Stimulated activated CD4-positive, alpha-beta T cell treated with anti-CD3 and anti-CD28 coated beads, Interleukin-1b, Interleukin-23, amount 100 ng/mL, for 48 hours (primary cell): ENCODE measurements around the gene TP53I13.

ENCODE experiments used
- DNase-seq: peaks from one replicate; pipeline ENCODE4 v3.0.0-alpha.2; 2020

The TP53I13 gene

GRCh38 chr17:29582254-29582765, 13.8 kb downstream of the TP53I13 start:
- DNase-seq, result no peak

- DNase-seq, result no peak
Measured at GRCh38 chr17:29582772-29583171, 14.3 kb downstream of the TP53I13 start.

DNA sequence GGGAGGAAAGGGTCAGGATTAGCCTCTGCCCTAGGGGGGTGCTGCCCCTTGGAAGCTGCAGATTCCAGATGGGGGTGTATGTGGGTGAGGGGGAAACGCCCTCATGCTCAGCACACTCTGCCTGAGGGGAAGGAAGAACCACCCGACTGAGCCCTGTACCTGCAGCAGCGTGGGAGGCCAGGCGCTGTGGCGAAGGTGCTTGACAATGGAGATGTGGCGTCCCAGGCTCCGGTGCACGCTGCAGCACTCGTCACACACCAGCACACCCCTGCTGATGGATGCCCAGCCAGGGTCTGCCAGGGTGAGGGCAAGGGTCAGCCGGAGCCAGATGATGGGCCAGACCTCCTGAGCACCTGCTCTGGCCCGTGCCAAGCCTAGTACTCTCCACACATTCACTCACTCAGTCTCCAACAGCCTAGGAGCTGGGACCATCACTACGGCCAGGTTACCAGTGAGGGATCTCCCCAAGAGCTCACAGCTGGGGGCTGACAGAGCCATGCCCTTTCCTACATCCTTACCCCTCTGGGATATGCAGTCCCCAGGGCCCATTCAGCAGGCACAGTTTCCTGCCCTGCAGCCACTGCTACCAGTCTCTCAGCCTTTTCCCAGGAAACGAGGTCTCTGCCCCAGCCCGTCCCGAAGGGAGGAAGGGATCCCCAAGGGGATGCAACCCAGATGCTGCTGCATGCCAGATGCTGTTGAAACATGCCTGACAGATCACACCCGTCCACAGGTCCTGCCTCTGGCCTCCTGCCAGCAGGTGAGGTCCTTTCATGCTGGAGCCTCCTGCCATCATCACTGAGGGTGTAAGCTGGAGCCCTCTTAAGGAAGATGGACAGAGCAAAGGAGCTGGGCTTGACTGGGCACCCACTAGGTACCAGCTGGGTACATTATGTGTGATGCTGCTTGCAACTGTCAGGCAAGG, 15.1 kb downstream of the TP53I13 start:
- DNase-seq, result no peak

GRCh38 chr17:29584452-29585079, 16.1 kb downstream of the TP53I13 start:
- DNase-seq, result no peak

DNA sequence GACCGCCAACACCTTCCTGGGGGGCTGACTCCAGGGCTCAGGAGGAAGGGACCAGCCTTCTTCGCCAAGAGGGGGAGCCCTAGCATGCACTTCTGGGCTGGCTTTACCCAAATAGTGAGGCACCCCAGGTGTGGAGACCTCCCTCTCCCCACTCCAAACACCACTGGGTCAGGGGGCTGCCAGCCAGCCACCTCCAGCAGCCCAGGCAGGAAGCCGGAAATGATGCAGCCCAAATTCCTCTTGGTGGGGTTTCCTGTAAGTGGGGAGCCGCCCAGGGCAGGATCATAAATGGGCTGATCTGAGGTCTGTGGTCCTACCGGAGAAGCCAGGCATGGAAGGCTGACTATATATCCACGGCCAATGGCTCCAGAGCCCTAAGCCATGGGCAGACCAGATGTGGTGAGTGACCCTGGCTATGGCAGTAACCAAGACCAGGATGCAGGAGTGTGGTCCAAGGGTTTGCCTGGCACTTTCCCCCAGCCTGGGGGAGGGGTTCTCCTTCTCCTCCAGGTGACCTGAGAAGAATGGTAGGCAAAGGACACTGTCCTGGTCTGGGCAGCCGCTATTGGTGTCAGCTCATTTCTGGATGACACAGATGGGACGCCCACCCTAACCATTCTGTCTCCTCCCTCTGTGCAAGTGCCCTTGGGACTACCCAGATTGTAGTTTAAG, 16.7 kb downstream of the TP53I13 start:
- no peak for DNase-seq

- DNase-seq, result no peak
Measured at GRCh38 chr17:29586676-29587469, 18.4 kb downstream of the TP53I13 start.

DNA sequence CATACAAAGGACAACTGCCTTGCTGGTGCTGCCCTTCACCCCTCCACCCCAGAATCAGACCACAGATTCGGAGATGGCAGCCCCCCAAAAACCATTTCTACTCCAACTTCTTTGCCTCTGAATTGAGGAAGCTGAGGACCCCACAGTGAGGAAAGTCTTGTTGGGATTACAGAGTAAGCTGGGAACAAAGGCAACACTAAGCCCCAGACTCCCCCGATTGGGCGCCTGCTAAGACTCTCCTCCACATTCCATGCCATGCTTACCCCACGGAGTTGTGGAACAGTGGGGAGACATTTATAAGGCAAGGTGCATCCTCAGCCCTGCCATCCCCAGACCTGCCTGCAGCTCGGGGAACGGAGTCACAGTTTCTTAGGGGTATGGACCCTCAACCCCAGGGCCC, 19.1 kb downstream of the TP53I13 start:
- no peak for DNase-seq

- no peak for DNase-seq
Measured at GRCh38 chr17:29588017-29588561, 19.6 kb downstream of the TP53I13 start.

DNA sequence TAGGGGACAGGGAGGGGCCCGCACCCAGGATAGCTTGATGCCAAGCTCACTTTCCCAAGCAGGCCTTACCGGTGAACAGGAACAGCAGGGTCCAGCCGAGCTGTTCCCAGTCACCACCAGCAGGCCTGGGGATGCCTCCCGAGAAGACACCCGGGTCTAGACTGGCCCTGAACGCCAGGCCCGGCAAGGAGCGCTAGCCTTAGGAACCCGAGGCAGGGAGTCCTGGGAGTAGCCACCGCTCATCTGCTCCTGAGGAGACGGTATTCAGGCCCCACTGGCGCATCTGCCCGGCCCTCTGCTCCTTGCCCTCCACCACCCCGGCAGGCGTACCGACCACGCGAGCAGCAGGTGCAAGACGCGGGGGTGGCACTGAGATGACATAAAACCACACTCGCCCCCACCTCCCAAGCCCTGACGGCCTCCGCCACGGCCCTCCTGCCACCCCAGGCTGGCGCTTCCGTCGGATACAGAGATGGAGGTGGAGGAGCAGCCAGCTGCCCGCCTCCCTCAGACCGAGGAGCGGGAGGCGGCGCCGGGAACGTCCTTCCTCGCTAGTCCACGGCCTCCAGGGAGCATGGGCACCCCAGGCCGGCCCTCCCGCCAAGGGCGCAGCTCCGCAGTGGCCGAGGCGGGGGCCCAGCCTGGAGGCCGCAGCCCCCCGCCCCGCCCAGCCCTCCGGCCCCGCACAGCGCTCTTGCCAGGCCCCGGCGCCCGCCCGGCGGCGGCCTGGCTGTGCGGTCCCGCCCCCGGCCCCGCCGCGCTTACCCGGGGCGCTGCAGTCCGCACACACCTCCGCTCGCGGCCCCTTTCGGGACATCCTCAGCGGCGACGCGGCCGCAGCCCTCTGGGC, 20.3 kb downstream of the TP53I13 start:
- peak; percentile 45 for DNase-seq

GRCh38 chr17:29589524-29590410, 21.3 kb downstream of the TP53I13 start, which contains the start of gene GIT1:
Gene GIT1 (minus strand): TSS chr17:29589648. CDS start chr17:29589378, 270 bp downstream.
- DNase-seq, result peak; percentile 83

GRCh38 chr17:29590411-29591145, 22.1 kb downstream of the TP53I13 start:
- no peak for DNase-seq

DNA sequence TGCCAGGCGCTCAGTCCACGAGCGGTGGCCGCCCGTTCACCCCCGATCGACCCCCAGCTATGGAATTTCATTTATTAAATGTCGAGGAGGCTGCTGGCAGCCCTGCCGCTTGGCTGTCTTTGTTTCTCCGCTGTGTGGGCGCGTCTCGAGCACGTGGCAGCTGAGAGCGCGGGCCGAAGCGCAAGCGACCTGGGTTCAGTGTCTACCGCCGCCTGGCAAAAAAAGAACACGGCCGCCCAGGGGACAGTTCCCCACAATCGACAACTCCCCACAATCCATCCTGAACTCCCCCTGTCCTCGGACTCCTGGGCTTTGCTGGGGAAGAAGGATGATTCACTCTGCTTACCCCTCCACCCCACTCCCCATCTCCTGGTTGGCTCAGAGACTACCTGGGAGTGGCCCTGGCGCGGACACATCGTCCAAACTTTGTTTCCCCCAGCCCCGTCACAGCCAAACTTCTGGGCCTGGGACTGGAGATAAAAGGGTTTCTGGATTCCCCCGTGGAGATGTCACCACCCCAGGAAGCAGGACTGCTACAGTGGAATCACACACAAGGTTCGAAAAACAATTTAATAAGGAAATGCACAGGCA, 22.7 kb downstream of the TP53I13 start:
- DNase-seq, result peak; percentile 57

DNA sequence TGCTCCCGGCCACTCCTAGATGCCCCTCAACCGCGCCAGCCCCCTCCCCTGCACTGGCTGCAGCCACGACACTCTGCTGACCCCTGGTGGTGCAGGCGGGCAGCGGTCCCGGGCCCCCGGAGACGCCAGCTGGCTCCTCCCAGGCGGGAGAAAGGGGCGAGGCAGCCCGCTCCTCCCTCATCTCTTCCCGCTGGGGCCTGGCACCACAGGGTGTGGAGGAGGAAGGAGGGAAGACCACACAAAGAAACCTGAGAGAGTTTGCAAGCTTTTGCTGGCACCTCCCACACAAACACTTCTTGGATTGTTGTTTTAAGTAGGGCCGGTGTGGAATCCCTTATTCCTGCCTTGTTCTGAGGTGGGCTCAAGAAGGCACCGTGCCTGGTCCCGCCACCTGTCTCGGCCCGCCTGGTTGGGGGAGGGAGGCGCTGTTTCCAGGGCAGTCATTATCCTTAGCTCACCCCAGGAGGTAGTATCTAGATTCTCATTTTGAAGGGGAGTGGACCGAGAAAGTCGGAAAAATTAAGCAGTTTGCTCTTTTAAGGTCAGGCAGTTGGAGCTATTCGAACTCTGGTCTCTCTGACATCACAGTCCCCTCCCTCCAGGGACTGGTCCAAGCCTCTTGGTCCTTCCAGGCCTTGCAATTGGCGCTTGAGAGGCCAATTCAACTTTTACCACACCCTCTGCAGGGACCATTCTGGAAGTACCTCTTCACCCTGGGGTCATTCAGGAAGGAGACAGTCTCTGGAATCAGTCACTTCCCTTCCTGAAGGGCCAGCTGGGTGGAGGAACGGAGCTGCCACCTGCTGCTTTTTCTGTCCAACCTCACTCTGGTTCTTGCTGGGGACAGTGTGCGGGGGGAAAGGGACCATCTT, 23.5 kb downstream of the TP53I13 start:
- peak; percentile 83 for DNase-seq

DNA sequence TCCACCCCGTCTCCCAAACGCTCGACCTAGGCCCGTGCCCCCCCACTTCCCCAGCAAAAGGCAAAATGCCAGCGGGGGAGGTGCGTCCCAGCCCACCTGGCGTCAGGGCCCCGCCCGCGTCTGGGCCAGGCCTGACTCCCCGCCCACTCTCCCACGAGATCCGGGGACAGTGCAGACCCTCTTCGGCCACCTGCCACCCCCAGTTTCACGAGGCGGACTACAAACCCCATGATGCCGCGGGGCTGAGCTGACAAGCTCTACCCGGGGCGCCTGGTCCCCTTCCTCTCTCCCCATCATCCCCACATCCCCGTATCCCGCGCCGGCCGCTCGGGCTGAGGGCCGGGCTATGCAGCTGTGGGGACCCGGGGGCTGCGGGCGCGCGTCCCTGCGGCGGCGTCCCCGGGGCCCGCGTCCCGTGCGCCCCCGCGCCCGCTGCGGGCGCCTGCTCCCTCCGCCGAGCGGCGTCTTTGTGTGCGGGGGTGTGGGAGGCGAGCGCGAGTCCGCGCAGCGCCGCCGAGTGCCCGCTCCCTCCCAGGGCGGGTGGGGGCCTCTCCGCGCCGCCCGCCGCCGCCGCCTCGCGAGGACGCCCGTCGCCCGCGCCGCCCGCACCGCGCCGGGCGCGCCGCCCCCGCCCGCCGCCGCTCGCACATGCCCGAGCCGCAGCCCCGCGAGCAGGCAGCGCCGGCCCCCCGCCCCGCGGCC, 24.5 kb downstream of the TP53I13 start, which contains the start of gene ANKRD13B:
Gene ANKRD13B, plus strand, starts transcription at position 283 of the 702 bp plus-strand sequence. CDS start 490 bp downstream, outside the sequence.
- DNase-seq, result peak; percentile 44

GRCh38 chr17:29593591-29594518, 25.4 kb downstream of the TP53I13 start:
- DNase-seq, result no peak
